HG03025 (cell line): Measurements from ENCODE around the gene TERB1.
"Not testable (repeated sequence)": the region's sequence is repeated elsewhere in the genome, so short reads cannot be mapped to it uniquely, and the experiment has no call there.

Source experiments
- ATAC-seq: cut with Tn5 transposase; IDR thresholded peaks from one replicate; pipeline ENCODE4 v1.9.1; 2021; ENCODE audit warnings: mild to moderate bottlenecking, moderate library complexity; ENCODE audit not compliant: unreplicated experiment, low FRiP score

Gene TERB1

GRCh38 chr16:66830422-66831404 is 29.3 kb upstream of the TERB1 start, which contains the start of gene NAE1:
NAE1 (minus strand) TSS chr16:66830976; CDS start chr16:66830899, 77 bp downstream.
- ATAC-seq, result peak; percentile 81

DNA sequence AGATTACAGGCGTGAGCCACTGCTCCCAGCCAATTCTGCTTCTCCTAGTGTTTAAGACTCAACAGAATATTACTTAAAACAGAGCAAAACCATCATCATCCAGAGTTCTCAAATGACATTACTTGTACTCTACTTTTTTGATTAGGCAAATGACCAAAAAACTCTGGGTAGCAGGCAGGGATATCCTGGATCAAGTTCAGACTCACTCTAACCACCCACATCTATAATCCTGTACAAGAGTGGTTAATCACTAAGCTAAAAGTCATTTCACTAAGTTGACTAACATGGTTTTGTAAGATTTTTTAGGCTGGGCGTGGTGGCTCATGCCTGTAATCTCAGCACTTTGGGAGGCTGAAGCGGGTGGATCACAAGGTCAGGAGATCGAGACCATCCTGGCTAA is 22.6 kb upstream of the TERB1 start:
- ATAC-seq, result no peak

- no peak for ATAC-seq
These were observed 13.3 kb upstream of the TERB1 start for GRCh38 chr16:66814734-66815133.

DNA sequence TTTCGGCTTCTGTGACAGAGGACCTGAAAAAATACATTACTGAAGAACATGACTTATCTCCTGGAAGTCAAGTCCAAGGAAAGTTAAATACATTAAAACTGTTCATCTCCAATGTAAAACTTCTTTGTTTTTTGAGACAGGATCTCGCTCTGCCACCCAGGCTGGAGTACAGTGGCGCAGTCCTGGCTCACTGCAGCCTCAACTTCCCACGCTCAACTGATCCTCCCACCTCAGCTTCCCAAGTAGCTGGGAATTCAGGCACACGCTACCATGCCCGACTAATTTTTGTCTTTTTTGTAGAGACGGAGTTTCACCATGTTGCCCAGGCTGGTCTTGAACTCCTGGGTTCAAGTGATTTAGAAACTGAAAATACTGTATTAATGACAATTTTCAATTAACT is 9.7 kb upstream of the TERB1 start:
- ATAC-seq, result no peak

DNA sequence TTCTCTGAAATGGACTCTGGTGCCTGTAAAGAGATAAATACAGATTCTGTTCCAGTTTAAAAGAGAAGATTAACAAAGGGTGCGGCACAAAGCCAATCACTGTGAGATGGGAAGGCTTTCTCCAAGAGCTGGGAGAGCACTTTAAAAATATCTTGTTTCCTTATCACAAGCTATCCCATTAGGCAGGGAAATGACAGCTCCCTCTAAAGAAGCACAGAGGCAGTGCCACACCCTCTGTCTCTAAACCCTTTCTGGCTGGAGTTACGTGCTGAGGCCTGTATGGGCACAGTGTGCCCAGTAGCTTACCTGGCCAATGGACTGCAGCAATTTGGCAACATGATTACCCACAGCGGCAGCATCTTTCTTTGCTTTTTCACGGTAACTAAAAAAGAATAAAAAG is 9.0 kb upstream of the TERB1 start:
- no peak for ATAC-seq

DNA sequence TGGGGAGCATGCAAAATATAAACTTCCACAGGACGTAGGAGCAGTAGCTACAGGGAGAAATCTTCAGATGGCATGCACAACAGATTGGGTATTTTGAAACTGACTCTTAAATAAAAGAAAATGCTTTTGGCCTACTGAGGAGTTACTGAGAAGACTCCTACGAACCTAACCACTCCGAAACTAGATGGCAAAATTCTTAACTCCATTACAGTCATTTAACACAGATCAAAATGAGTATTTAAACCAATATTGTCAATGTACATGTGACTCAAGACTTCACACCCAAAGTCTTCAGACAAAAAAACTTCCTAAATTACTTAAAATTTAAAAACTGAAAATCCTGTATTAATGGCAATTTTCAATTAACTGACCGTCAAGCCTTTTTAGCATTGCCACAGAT is 8.4 kb upstream of the TERB1 start:
- no peak for ATAC-seq

DNA sequence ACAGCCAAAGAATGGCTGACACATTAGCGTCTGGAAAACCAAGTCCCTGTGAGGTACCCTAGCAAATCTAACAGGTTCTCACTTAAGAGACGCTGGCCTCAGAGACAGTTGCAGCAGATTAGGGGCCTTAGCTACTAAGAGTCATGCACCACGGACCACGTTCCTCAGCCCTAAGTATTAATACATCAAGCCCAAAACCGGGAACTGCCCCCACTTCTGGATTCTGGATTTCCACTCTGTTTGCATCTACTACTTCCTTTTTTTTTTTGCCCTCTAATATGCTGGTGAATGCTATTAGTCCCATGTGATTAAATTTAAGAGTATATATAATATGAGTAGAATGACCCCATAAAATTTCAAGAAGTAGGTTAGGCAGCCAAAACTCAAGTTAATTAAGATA is 775 bp upstream of the TERB1 start:
- no peak for ATAC-seq

DNA sequence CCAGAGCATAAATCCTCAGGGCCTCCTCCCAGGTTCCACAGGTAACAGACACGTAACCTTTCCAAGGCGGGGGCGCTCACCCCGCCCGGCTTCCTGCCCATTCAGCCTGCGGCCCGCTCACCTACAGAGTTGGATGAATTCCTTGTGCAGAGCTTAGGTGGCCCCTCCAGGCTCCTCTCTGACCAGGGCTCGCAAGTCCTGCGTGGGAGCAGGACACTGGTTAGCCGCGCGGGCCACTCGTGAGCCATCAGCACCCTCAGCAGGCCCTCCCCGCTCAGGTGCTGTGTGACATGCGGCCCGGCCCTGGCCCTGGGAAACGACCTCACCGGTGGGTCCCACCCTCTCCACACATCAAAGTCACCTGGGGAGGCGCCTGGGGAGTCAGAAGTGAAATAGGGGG is 528 bp downstream of the TERB1 start:
- ATAC-seq, result no peak

- ATAC-seq, result no peak
These were observed 3.2 kb downstream of the TERB1 start for GRCh38 chr16:66798161-66798560.

- not testable (repeated sequence) for ATAC-seq
These were observed 7.4 kb downstream of the TERB1 start for GRCh38 chr16:66793984-66794383.

DNA sequence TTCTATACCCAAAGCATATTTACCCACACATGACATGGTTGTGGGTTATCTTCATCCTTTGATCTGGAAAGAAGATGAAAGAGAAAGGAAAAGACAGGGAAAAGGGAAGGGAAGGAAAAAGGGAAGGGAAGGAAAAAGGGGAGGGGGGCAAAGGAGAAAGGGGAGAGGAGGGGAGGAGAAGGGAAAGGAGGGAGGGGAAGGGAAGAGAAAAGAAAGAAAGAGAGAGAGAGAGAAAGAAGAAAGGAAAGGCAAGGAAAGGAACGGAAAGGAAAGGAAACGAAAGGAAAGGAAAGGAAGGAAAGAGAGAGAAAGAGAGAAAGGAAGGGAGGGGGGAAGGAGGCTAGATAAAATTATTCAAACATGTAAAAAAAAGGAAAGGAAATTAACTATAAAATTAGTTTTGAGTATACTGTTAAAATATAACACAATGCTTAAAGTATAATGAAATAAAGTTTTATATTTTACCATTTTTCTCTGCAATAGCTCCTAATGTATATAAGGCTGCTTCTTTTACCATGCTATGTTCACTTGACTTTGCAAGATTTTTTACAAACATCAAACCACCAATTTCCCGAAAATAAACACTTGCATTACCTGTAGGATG is 11.2 kb downstream of the TERB1 start:
- ATAC-seq, result no peak

DNA sequence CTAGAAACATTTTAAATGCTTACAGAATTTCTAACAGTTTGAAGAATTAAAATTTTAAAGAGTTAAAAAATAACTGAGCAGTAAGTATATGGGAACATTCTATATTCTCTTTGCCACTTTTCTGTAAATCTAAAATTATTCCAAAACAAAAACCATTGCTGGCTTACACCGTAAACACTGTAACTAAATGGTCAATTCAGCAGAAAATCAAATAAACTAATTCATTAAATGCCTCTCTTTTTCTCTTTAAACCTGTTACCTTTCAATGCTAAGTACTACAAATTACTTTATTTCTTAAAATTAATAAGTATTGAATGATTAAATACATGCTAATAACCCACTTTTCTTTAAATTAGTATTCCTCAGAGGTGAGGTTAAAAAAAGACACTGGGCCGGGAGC is 14.0 kb downstream of the TERB1 start:
- ATAC-seq, result no peak

DNA sequence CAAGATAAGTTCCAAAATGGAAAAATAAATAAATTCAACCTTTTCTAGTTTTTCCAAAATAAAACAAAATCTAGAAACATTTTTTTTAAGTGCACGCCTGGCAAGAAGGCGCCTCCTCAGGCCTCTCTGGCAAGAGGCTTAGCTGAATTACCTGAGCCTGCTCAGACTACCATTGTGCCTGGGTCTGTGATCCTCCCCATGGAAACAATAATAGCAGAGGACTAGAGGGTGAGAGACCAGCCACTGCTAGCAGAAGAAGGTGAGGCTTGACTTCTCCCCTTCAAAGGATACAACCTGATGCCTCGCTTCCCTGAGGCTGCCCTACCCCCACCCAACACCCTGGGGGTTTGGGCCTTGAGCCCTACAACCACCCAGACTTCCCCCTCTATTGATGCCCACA is 14.8 kb downstream of the TERB1 start:
- ATAC-seq, result no peak

DNA sequence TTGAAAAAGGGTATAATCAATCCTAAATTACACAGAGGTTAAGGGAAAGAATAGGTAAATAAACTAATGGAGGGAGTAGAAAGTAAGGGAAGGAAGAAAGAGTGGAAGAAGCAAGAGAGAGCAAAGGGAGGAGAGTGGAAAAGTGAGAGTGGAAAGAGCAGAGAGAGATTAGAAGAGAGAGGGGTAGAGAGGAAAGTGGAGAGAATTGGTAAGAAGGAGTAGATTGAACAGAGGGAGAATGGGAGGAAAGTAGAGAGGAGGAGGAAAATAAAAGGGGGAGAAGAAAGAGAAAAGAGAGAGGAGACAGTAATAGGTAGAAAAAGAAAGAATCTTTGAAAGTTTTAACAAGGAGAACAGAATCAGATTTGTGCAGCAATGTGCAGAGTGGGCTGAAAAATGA is 24.9 kb downstream of the TERB1 start:
- no peak for ATAC-seq

DNA sequence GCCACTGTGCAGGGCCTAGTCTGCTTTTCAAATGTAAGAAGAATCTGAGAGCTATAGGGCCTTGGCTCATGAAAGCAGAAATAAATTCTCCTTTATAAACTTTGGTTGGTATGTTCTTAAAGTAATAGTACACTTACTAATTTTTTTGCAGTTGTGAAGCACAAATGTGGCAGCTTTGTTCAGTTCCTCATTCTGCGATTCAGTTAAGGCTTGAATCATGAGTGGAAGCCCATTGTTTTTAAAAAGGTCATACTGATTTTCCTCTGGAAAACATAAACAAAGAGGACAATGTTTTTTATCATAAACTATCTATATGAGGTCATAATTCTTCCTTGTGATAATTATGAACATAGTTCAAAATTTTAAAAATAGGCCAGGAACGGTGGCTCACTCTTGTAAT is 26.4 kb downstream of the TERB1 start:
- ATAC-seq, result no peak

- ATAC-seq, result no peak
These were observed 43.3 kb downstream of the TERB1 start for GRCh38 chr16:66758086-66758485.

DNA sequence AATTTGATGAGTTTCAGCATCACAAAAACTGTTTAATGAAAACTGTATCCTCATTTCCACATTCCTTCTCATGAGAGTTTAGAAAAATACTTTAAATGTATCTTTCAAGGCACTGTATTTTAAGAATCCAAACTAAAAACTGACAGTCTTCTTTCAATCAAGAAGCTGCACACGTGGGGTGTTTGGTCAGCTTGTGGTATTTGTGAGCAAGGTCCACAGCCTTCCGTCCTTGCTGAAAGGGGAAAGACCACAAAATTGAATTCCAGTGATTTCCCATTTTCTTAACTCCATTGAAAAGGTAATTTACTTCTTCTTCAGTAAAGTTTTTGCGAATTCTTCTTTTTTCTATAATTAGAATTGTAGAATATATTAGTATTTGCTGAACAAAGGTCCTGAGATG is 46.6 kb downstream of the TERB1 start:
- no peak for ATAC-seq

DNA sequence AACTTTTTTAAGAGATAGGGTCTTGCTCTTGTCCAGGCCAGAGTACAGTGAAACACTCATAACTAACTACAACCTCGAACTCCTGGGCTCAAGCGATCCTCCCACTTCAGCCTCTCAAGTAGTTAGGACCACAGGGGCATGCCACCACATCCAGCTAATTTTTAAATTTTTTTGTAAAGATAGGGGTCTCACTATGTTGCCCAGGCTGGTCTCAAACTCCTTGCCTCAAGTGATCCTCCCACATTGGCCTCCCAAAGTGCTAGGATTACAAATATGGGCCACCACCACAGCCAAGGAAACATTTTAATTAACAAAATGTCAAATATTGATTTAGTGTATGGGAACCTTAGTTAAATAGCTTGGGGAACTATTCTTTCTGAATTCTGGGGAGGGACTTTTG is 47.2 kb downstream of the TERB1 start:
- no peak for ATAC-seq

- ATAC-seq, result no peak
These were observed 48.4 kb downstream of the TERB1 start for GRCh38 chr16:66752958-66753357.

- ATAC-seq, result no peak
These were observed 49.0 kb downstream of the TERB1 start for GRCh38 chr16:66752379-66752778.

DNA sequence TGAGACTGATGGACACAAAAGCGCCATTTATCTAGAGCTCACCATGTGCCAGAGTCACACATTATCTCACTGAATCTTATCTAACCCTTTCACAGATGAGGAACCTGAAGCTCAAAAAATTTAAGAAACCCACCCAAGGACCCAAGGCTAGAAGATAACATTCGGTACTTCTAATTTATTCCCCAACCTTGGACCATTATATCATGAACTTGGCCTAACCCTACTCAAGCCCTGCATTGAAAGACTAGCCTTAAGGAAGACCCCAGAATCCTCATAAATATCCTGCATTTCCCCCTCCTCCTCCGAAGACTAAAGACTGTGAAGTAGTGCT is 49.4 kb downstream of the TERB1 start:
- ATAC-seq, result no peak
